GM19395 (cell line): ENCODE measurements around the gene KIF1A.

Source experiments
- ATAC-seq: cut with Tn5 transposase; IDR thresholded peaks from one replicate; pipeline ENCODE4 v1.9.1; 2021; ENCODE audit warnings: mild to moderate bottlenecking, moderate library complexity; ENCODE audit not compliant: unreplicated experiment

The KIF1A gene

GRCh38 chr2:240768216-240768615, 51.8 kb downstream of the KIF1A start:
- no peak for ATAC-seq

DNA sequence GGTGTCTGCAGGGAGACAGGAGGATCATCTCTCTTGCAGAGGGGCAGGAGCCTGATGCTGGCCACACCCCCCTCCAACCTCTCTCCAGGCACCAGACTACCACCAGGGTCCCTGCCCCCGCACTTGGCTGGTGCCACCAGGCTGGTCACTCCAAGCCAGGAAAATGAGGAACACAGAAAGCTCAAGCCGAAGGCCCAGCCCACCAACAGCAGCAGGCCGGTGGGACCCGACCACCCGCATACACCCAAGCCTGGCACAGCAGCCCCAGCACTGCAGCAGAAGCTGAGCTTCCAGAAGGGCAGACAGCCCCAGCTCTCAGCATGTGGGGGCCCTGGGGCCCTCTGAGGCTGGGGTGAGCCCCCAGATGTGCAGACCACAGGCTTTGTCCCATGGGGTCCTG, 52.7 kb downstream of the KIF1A start:
- no peak for ATAC-seq

GRCh38 chr2:240766072-240766471, 53.9 kb downstream of the KIF1A start:
- ATAC-seq = no peak

DNA sequence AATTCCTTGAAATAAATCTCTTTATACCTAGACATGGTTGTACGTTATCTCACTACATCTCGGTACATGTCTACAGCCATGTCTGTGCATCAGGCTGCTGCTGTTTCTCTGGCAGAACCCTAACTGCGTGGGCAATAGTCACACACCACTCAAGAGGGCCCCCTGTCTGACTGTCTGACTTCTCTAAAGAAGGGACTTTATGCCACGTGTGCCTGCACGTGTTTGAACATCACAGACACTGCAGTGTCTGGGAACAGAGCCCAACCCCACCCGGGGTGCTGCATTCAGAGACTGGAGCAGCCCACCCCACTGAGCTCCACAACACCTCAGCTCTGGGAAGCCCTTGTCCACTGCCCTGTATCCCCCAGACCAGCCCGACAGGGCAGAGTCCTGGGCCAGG, 55.0 kb downstream of the KIF1A start:
- no peak for ATAC-seq

GRCh38 chr2:240764605-240765004, 55.4 kb downstream of the KIF1A start:
- ATAC-seq = no peak

GRCh38 chr2:240762971-240763370, 57.0 kb downstream of the KIF1A start:
- ATAC-seq = no peak

GRCh38 chr2:240762249-240762648, 57.8 kb downstream of the KIF1A start:
- ATAC-seq = no peak

DNA sequence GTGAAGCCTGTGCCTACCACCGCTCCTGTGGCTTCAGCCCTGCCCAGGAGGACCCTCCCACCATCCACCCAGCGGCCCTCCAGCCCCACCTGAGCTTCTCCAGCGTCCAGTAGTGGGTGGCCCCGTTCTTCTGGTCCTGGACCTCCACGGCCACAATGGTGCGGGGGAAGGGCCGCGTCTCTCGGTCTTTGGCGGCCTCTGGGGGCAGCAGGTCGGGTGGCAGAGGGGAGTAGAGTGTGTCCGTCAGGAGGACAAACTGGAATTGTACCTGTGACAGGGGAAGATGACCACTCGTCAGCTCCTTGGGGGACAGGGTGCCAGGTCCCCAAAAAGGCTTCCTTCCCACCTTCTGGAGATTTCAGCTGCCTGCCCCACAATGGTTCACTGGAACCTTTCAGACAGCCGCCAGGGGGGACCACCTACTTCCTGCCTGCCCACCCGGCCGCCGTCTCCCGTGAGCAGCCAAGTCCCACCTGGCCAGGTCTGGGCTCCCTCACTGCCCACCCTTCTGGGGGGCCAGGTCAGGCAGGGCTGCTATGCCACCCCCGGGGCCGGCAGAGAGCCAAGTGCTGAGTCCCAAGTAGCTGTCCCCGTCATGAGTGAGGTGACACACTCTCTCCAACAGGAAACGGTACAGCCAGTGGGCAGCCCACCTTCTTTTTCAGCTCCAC, 59.3 kb downstream of the KIF1A start:
- no peak for ATAC-seq

DNA sequence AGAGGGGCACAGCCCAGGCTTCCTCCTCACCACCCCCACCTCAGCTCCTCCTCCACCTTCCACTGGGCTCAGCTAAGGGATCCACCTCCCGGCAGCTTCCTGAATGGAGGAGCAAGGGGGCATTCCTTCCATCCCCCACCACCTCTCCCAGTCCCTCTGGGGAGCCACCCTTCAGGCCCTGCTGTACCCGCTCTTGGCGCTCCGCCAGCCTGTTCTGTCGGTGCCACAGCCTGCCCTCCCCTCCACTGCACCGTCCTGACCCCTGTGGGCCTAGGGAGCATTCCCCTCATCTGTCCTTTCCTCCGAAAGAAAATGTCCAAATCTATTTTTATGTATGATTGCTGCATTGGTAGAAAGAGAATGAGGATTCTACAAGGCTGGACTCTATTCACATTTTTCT, 59.9 kb downstream of the KIF1A start:
- ATAC-seq = no peak

DNA sequence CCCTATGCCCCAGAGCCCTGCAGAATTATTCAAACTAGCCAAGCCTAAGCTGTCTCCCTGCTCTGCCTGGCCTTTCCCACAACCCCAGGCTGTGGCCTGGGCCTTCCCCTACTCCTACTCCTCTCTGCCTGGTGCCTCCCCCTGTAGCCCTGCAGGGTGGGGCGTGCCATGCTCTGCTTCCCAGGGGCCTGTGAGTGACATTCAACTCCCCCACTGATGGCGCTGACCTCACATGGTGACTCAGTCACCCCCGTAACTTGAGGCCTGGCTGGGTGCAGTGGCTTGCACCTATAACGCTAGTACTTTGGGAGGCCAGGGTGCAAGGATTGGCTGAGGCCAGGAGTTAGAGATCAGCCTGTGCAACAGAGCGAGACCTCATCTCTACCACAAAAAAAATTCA, 60.6 kb downstream of the KIF1A start:
- ATAC-seq = no peak

DNA sequence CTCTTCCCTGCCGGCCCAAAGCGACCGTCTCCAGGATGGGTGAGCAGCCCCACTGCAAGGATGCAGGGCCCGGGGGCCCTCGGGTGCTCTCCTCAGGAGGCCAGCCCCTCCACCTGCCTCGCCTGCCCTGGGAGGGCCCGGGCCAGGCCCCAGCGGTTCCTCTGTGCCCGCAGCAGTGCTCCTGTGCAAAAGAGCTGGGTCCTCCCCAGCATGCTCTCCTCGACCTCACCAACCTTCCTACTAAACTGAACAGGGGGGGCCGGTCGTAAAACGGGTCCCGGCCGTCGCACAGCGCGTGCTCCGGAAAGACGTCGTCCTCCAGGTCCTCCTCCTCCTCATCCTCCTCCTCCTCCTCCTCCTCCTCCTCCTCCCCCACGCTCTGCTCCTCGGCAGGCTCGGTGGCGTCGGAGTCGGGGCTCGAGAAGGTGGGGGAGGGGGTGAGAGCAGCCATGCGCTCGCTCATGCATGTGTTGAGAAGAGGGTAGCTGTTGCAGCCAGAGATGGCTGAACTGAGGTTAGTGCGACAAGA, 62.9 kb downstream of the KIF1A start:
- no peak for ATAC-seq

DNA sequence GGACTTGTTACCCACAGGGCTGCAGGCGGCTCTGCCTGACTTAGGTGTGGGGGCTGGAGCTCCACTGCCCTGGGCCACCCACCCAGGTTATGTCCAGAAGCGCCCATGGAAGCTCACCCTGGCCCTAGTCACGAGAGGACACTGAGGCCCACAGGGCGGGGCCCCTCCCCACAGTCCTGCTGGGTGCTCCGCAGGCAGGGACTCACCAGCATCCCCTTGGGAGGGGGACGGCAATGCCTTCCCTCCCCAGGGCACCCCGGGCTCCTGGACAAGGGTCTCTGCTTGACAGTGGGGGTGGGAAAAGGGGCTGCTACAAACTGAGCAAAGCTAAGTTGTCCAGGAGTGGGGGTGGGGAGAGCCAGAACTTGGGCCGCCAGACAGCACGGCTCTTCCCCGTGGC, 67.8 kb downstream of the KIF1A start:
- no peak for ATAC-seq

- no peak for ATAC-seq
Measured at GRCh38 chr2:240750409-240750808, 69.6 kb downstream of the KIF1A start.

GRCh38 chr2:240749516-240749915, 70.5 kb downstream of the KIF1A start:
- ATAC-seq = no peak

- ATAC-seq = no peak
Measured at GRCh38 chr2:240747256-240747655, 72.8 kb downstream of the KIF1A start.

DNA sequence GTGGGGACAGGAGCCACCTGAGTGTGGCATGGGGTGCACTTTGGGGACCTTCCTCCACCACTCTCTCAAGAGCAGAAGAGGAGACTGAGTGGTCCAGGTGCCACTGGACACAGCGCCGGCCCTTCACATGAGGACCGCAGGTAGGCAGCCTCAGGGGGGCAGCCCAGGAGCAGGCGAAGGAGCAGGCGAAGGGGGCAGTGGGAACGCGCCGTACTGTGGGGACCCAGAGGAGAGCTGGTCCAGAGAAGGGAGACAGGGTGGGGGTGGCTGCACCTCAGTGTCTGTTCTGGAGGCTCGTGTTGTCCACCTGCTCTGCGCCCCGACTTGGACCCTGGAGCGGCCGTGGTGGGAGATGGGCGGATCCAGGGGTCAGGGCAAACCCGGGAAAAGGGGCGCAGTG, 73.3 kb downstream of the KIF1A start:
- no peak for ATAC-seq

- ATAC-seq = no peak
Measured at GRCh38 chr2:240745962-240746361, 74.1 kb downstream of the KIF1A start.

- no peak for ATAC-seq
Measured at GRCh38 chr2:240745456-240745855, 74.6 kb downstream of the KIF1A start.

GRCh38 chr2:240742602-240743095, 77.4 kb downstream of the KIF1A start:
- ATAC-seq = no peak

GRCh38 chr2:240741091-240741490, 78.9 kb downstream of the KIF1A start:
- no peak for ATAC-seq

GRCh38 chr2:240739797-240740196, 80.2 kb downstream of the KIF1A start:
- ATAC-seq = no peak

- ATAC-seq = no peak
Measured at GRCh38 chr2:240737958-240738357, 82.1 kb downstream of the KIF1A start.

DNA sequence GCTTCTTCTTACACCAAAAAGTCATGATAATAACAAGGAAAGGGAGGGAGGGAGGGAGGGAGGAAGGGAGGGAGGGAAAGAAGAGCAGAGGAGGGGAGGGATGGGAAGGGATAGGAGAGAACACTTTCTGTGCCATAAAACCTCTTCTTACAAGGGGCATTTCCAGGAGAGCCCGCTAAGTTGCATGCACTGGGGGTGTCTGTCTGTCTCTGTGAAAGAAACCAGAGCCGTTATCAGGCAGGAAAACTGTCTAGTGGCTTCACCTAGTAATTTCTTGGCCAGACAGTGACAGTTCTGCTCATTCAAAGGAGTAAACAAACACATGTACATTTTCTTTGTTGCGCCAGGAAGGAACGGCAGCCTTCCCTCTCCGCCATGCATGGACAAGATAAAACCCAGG, 82.5 kb downstream of the KIF1A start:
- no peak for ATAC-seq
